Kidney glomerular epithelial cell (primary cell): ENCODE data around the gene NCAPD2.

ENCODE experiments used
- DNase-seq: peaks from one replicate; lab custom pipeline; 2025; lab: John Stamatoyannopoulos, UW

The NCAPD2 gene, protein sequence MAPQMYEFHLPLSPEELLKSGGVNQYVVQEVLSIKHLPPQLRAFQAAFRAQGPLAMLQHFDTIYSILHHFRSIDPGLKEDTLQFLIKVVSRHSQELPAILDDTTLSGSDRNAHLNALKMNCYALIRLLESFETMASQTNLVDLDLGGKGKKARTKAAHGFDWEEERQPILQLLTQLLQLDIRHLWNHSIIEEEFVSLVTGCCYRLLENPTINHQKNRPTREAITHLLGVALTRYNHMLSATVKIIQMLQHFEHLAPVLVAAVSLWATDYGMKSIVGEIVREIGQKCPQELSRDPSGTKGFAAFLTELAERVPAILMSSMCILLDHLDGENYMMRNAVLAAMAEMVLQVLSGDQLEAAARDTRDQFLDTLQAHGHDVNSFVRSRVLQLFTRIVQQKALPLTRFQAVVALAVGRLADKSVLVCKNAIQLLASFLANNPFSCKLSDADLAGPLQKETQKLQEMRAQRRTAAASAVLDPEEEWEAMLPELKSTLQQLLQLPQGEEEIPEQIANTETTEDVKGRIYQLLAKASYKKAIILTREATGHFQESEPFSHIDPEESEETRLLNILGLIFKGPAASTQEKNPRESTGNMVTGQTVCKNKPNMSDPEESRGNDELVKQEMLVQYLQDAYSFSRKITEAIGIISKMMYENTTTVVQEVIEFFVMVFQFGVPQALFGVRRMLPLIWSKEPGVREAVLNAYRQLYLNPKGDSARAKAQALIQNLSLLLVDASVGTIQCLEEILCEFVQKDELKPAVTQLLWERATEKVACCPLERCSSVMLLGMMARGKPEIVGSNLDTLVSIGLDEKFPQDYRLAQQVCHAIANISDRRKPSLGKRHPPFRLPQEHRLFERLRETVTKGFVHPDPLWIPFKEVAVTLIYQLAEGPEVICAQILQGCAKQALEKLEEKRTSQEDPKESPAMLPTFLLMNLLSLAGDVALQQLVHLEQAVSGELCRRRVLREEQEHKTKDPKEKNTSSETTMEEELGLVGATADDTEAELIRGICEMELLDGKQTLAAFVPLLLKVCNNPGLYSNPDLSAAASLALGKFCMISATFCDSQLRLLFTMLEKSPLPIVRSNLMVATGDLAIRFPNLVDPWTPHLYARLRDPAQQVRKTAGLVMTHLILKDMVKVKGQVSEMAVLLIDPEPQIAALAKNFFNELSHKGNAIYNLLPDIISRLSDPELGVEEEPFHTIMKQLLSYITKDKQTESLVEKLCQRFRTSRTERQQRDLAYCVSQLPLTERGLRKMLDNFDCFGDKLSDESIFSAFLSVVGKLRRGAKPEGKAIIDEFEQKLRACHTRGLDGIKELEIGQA (N-terminal part only)

DNA sequence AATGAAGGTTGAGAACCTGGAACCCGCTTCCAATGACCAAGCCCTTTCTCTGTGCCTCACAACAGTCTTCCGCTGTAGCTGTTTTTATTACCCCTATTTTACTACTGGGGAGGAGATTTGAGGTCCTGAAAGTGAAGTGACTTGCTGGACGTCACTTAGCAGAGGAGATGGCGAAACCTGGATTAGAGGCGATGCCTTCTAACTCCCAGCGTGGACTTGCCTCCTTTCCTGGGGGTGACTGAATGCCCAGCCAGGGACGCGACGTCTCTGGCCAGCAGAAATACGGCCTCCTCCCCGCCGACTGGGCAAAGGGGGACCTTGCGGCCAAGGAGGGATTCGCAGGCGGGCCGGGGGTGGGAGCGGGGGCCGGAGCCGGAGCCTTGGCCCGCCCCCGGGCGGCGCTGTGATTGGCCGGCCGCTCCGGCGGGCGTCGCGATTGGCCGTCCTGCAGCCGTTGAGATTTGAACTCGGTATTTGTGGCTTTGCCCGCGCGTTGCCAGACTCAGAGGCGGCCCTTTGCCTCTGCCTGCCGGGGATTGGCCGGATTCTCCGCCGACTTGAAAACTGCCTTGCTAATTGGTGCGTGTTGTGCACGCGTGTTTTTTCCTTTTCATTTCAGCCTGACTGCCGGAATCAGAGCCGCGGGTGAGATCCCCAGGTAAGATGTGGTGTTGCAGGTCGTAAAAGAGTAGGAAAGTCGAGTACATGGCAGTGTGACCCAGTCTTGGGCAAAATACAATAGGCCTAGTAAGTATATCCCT, at the start of gene NCAPD2:
Gene NCAPD2, plus strand, starts transcription at position 606 of the 761 bp plus-strand sequence. CDS start 997 bp downstream, outside the sequence.
- peak; percentile 94 for DNase-seq

DNA sequence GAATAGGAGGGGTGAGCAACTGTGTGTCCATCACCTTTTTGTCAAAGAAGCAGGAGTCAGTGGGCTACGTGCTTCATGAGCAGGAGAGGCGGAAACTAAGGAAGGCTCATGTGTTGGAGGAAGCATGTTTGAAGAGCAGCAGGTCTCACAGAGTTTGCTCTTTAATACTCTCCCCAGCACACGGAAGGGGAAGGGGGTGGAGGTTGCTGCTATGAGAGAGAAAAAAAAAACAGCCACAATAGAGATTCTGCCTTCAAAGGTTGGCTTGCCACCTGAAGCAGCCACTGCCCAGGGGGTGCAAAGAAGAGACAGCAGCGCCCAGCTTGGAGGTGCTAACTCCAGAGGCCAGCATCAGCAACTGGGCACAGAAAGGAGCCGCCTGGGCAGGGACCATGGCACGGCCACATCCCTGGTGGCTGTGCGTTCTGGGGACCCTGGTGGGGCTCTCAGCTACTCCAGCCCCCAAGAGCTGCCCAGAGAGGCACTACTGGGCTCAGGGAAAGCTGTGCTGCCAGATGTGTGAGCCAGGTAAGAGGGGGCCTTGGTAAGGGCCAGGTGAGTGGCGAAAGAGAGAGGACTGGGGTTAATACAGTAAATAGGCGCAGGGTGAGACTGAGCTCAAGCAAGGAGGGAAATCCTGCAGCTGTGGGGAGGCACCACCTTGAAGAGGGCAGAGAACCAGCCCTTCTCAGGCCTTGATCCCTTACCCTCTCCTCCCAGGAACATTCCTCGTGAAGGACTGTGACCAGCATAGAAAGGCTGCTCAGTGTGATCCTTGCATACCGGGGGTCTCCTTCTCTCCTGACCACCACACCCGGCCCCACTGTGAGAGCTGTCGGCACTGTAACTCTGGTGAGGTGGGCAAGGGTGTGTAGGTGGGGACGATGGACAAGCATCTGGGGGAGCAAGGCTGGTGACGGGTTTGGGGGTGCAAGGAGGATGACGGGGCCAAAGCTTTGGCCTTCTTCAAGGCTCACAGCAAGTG, 48.9 kb upstream of the NCAPD2 start, which contains the start of gene CD27:
Gene CD27, plus strand, starts transcription at position 252 of the 985 bp plus-strand sequence. Its CDS starts 141 bp downstream, at position 393.
- no peak for DNase-seq

DNA sequence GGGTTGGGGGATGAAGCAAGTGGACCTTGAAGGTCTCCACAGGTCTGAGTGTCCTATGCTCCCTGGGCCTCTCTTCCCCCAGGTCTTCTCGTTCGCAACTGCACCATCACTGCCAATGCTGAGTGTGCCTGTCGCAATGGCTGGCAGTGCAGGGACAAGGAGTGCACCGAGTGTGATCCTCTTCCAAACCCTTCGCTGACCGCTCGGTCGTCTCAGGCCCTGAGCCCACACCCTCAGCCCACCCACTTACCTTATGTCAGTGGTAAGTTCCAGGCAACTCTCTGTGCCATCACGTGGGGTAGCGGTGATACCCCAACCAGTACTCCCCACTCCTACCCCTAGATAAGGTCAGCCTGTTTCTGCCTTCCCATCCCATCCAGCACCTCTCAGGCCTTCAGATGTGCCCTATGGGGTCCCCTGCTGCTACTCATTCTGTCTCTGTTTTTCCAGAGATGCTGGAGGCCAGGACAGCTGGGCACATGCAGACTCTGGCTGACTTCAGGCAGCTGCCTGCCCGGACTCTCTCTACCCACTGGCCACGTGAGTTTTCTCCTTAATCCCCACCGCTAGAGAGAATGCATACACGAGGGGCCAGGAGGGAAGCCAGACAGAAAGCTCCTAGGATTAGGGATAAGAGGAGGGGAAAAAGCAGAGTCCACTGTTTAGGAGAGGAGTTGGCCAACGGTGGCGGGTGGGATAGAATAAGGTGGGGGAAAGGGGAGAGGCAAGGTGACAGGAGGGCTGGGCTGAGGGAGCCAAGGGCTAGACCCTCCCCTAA, 43.6 kb upstream of the NCAPD2 start:
- no peak for DNase-seq

DNA sequence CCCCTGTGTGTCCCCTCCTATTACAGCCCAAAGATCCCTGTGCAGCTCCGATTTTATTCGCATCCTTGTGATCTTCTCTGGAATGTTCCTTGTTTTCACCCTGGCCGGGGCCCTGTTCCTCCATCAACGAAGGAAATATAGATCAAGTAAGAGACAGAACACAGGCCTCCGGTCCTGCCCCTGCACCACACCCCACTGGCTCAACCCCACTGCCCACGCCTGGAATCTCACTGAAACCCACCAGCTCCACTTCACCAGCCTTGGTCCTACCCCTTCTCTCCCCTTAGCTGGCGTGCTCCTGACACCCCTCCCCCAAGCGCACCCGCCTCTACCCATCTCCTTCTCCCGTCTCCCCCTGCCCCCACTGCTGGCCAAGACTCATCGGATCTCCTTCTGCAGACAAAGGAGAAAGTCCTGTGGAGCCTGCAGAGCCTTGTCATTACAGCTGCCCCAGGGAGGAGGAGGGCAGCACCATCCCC, 43.0 kb upstream of the NCAPD2 start:
- DNase-seq: no peak

DNA sequence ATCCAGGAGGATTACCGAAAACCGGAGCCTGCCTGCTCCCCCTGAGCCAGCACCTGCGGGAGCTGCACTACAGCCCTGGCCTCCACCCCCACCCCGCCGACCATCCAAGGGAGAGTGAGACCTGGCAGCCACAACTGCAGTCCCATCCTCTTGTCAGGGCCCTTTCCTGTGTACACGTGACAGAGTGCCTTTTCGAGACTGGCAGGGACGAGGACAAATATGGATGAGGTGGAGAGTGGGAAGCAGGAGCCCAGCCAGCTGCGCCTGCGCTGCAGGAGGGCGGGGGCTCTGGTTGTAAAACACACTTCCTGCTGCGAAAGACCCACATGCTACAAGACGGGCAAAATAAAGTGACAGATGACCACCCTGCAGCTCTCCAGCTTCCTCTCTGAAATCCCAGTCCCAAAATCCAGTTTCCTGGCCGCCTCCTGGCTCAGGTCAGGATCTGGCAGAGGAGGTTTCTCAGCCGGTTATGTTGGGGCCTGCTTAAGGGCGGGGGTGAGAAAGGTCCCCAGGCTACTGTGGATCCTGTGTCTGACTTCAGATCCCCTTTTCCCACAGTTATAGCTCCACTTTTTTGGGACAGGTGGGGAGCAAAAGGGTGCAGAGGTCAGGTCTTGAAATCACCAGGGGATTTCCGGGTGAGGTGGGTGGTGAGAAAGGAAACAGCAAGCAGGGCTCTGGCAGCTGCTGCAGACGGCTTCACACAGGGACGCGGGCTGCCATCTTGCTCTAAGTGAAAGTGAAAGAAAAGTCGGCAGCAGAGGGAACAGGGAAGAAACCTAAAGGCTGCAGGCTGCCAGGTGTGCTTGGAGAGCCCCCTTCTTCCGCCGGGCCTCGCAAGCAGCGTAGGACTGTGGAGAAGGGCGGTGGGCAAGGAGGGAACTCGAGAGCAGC, 42.3 kb upstream of the NCAPD2 start, which contains the start of gene TAPBPL:
Gene TAPBPL, plus strand, starts transcription at position 695 of the 897 bp plus-strand sequence. CDS start 207 bp downstream, outside the sequence.
- peak; percentile 78 for DNase-seq

DNA sequence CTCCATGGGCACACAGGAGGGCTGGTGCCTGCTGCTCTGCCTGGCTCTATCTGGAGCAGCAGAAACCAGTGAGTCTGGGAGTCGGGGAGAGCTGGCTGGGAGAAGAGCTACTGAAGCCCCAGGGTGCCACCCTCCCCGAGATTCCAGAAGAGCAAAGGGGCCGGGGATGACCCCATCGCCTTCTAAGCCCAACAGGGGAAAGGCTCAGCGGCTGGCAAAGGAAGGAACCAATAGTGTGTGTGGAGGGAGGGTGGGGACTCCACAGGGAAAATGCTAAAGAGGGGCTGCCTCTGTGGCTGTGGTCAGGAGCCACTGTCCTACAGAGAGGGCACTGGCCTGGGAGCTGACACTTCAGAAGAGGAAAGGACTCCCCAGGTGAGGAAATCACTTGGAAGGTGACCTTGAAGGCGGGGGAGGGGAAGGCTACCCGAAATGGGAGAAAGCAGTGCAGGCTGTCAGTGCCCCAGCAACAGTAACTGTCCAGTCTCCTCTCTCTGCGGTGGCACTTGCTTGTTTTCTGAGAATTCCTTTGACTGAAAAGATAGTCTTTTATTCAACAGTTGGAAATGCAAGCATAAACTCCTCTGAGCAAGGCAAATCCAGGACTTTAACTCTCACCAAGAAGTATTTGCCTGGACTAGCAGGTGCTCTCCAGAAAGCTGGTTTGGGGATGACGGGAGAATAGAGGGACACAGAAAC, 41.5 kb upstream of the NCAPD2 start:
- no peak for DNase-seq

DNA sequence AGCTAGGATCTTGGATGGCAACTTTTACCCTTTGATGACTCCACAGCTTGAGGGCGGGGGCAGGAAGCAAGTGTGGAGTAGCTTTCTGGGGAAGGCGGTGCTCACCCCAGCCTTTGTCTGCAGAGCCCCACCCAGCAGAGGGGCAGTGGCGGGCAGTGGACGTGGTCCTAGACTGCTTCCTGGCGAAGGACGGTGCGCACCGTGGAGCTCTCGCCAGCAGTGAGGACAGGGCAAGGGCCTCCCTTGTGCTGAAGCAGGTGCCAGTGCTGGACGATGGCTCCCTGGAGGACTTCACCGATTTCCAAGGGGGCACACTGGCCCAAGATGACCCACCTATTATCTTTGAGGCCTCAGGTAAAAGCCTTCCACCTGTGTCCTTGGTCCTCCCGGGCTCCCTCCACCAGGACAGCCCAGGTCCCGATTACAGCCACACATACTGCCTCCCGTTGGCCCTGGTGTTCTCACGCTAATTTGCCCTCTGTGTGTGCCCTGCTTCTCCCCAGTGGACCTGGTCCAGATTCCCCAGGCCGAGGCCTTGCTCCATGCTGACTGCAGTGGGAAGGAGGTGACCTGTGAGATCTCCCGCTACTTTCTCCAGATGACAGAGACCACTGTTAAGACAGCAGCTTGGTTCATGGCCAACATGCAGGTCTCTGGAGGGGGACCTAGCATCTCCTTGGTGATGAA, 40.8 kb upstream of the NCAPD2 start:
- DNase-seq: no peak

- DNase-seq: no peak
Observed at GRCh38 chr12:6457220-6457945, 36.5 kb upstream of the NCAPD2 start.

GRCh38 chr12:6458281-6459003, 35.5 kb upstream of the NCAPD2 start:
- DNase-seq: no peak

DNA sequence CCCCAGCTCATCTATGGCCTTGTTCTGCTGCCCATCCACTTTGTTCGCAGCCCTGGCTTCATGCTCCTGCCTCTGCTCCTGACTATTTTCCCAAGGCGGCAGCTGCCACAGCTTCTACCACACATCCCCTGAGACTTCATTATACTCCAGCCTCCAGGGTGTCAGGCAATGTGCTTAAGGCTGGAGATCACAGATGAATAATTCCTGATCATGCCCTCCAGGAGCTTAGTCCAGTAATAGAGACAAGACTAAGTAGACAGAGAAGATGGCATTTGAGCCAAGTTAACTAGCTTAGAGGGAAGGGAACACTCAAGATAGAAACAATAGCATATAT, 34.9 kb upstream of the NCAPD2 start:
- no peak for DNase-seq

DNA sequence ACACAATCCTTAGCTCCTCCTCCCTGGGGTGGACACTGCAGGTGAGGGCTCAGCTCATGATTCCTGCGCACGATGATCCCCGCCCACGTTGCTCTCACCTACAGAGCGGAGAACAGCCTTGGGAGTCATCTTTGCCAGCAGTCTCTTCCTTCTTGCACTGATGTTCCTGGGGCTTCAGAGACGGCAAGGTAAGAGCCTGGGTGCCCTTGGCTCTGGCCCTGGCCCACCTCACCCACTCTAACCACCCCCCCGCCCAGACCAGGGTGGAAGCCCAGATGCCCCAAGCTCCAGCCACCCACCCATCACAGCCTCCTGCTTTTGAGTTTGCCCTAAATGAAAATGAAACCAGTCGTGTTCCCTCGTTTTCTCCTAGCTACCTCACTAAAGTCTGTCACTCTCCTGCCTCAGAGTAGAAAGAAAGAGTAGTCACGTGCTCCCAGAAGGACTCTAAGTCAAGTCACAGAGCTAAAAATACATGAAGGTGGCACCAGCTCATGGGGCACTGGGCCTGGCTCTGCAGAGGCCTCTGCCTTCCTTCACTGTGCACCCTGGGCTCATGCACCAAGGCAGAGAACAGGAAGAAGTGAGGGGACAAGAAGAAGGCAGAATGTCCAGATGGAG, 33.0 kb upstream of the NCAPD2 start:
- DNase-seq: no peak

DNA sequence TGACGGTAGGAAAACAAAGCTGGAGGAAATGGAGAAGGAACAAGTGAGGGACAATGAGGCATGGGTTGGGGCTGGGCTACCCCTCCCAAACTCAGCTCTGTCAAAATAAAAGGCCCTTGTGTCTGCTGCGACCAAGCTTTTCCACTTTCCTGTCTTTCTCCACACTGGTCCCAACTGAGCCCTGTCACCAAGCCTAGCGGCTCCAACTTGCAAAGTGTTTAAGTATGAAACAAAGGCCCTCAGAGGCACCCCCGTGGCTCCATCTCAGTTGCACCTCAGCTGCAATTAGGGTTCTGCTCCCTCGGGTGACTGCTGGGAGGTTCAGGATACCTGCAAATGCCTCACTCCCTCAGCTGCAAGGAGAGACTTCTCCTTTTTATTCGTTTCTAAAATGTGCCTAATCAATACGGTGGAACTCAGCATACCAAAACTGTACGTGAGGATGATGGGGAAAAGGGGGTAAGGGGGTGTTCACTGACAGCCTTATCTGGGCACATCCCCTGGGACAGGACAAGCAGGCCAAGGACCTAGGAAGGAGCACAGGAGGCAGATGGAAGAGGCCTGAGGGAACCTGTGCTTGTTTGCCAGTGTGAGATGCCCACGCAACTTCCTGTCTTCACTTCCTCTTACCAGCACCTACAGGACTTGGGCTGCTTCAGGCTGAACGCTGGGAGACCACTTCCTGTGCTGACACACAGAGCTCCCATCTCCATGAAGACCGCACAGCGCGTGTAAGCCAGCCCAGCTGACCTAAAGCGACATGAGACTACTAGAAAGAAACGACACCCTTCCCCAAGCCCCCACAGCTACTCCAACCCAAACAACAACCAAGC, 32.3 kb upstream of the NCAPD2 start:
- no peak for DNase-seq

GRCh38 chr12:6462234-6462995, 31.5 kb upstream of the NCAPD2 start:
- DNase-seq: no peak
